Chondrocyte (in vitro differentiated cells): ENCODE measurements around the gene HMX2. TPM values are rescaled to one million over a fixed set of nuclear protein-coding genes. Genes with fewer than 3 reads are reported as not detected.
"Not testable (repeated sequence)": the region's sequence is repeated elsewhere in the genome, so short reads cannot be mapped to it uniquely, and the experiment has no call there.

ENCODE experiments used
- DNase-seq: peaks from one replicate; pipeline ENCODE4 v3.0.0; 2021; ENCODE audit warnings: mixed read lengths, low spot score
- H3K27ac Mint-ChIP-seq: one replicate; pipeline ENCODE4 v1.8.0; 2021; ENCODE audit warnings: mild to moderate bottlenecking, moderate library complexity, mixed read lengths; ENCODE audit not compliant: unreplicated experiment
- H3K27me3 Mint-ChIP-seq: 2 replicates; pipeline ENCODE4 v1.8.0; 2021; ENCODE audit warnings: low read depth, mixed read lengths
- H3K36me3 Mint-ChIP-seq: 2 replicates; pipeline ENCODE4 v1.8.0; 2021; ENCODE audit warnings: low read depth, mixed read lengths
- H3K4me1 Mint-ChIP-seq: 2 replicates; pipeline ENCODE4 v1.8.0; 2021; ENCODE audit warnings: low read depth, mild to moderate bottlenecking, mixed read lengths
- H3K4me3 Mint-ChIP-seq: one replicate; pipeline ENCODE4 v1.8.0; 2021; ENCODE audit warnings: mild to moderate bottlenecking, moderate library complexity, mixed read lengths; ENCODE audit not compliant: unreplicated experiment
- H3K9me3 Mint-ChIP-seq: 2 replicates; pipeline ENCODE4 v1.8.0; 2021; ENCODE audit warnings: low read depth, mixed read lengths
- CTCF ChIP-seq: fragments of 200-600 bp; sonication (generic); IDR thresholded peaks from 2 replicates; pipeline ENCODE4 v1.5.0; 2021; ENCODE audit warnings: antibody characterized with exemption, mild to moderate bottlenecking, moderate library complexity
- total RNA-seq: library from RNA; stranded (reverse); gene quantifications from 3 replicates; pipeline ENCODE4 v1.2.1, GENCODE V29; 2021

The HMX2 gene
- total RNA-seq, 1 donor from 2014 or later: not detected

DNA sequence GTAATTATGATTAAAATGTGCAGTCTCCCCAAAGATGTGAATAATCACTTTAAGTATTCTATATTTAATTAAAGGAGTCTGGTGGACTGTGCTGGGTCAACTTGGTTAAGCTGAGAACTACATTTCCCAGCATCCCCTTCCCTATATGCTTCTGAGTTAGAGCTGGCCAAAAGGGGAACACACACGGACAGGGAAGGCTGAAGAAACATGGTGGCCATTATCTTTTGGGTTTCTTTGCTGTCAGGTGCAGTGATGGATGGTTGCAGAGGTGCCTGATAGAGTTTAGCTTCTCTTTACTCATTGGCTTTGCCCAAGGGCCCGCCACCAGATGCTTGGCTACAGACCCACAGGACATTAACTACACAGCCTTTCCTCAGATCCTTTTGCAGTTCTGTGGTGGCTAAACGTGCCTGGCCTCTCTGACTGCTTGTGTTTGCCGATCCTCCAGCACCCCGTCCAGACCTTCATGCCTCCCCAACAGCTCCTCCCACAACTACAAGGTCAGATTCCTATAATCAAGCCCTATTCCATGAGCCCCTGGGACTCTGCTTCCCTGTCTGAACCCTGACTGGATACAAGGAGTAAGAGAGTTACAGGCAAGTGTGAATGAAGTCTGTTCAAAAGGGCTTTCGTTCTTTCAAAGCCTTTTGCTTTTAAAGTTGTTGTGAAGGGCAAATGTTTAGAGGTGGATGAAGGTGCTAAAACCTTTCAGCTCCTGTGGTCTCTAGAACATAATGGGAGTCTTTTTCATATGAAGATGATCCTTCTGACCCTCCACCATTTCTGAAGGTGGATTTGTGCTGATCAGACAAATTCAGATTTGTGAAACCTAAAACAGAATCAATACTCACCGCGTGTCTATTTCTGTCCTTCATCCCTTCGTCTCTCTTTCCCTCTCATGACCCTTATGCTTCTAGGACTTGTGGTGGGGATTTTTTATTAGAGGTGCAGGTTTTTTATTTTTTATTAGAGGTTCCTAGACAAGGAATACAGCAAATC, 27.8 kb downstream of the HMX2 start:
- H3K36me3 Mint-ChIP-seq: peaks cover 14% of the 10 kb centered on the region
- H3K27ac Mint-ChIP-seq: no peak overlapping the region
- peaks cover 8% of the 10 kb centered on the region for H3K9me3 Mint-ChIP-seq
- TF ChIP-seq CTCF: no peak
- H3K27me3 Mint-ChIP-seq: no peaks in the 10 kb centered on the region
- no peak for DNase-seq
- H3K4me3 Mint-ChIP-seq: no peak overlapping the region
- H3K4me1 Mint-ChIP-seq: no peaks in the 10 kb centered on the region

DNA sequence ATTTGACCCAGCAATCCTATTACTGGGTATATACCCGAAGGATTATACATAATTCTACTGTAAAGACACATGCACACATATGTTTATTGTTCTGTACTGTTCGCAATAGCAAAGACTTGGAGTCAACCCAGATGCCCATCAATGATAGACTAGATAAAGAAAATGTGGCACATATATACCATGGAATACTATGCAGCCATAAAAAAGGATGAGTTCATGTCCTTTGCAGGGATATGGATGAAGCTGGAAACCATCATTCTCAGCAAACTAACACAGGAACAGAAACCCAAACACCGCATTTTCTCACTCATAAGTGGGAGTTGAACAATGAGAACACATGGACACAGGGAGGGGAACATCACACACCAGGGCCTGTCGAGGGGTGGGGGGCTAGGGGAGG, 30.5 kb downstream of the HMX2 start:
- peaks cover 13% of the 10 kb centered on the region for H3K9me3 Mint-ChIP-seq
- H3K4me1 Mint-ChIP-seq, H3K27me3 Mint-ChIP-seq, H3K27ac Mint-ChIP-seq, H3K4me3 Mint-ChIP-seq, DNase-seq: not testable (repeated sequence)
- peaks cover 16% of the 10 kb centered on the region for H3K36me3 Mint-ChIP-seq

- Mint-ChIP-seq H3K27ac (no peak overlapping the region), H3K4me1 (no peaks in the 10 kb centered on the region), H3K9me3 (peaks cover 27% of the 10 kb centered on the region), H3K27me3 (no peaks in the 10 kb centered on the region), H3K4me3 (no peak overlapping the region), H3K36me3 (peaks cover 23% of the 10 kb centered on the region)
- no peak for DNase-seq
- TF ChIP-seq CTCF: no peak
These were observed 32.5 kb downstream of the HMX2 start for GRCh38 chr10:123180101-123181090.

DNA sequence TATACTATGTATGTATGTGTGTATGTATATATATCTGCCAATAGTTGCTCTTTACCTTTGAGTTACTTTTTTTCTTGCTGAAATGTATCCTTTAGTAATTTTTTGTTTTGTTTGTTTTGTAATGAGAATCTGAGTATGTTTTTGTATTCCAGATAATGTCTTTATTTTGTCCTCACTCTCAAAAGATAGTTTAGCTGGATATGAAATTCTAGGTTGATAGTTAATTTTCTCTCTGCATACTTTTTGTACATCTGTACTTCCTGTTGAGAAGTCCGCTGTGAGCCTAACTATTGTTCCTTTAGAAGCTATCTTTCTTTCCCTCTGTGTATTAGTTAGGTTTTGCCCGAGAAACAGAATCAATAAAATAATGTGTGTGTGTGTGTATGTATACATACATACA, 35.8 kb downstream of the HMX2 start:
- no peaks in the 10 kb centered on the region for H3K27me3 Mint-ChIP-seq
- no peak for DNase-seq
- H3K36me3 Mint-ChIP-seq: peaks cover 22% of the 10 kb centered on the region
- no peak for TF ChIP-seq CTCF
- no peak overlapping the region for H3K27ac Mint-ChIP-seq
- peaks cover 32% of the 10 kb centered on the region for H3K9me3 Mint-ChIP-seq
- H3K4me3 Mint-ChIP-seq: no peak overlapping the region
- H3K4me1 Mint-ChIP-seq: no peaks in the 10 kb centered on the region

DNA sequence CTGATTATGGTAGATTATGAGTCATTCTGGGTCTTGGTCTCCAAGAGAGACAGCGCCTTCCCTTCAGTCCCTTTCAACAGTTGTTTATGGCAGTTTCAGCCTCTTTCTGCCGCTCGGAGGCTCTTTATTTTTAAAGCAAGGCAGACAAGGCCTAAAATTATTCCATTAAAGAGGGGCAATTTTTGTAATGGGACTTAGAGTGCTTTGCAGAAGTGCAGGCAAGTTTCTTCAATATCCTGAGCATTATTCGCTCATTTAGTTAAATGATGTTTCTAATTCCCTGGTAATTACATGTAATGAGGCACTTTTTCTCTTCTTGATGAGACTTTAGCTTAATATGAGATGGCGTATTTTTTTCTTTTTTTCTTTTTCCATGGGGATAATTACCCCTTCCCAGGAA, 39.8 kb downstream of the HMX2 start:
- no peak for TF ChIP-seq CTCF
- peaks cover 29% of the 10 kb centered on the region for H3K9me3 Mint-ChIP-seq
- H3K27ac Mint-ChIP-seq: no peak overlapping the region
- peaks cover 22% of the 10 kb centered on the region for H3K36me3 Mint-ChIP-seq
- H3K4me1 Mint-ChIP-seq: no peaks in the 10 kb centered on the region
- DNase-seq: no peak
- no peak overlapping the region for H3K4me3 Mint-ChIP-seq
- no peaks in the 10 kb centered on the region for H3K27me3 Mint-ChIP-seq
